ENCODE results near the gene KCNQ1. TPM values are rescaled to one million over a fixed set of nuclear protein-coding genes. Genes with fewer than 3 reads are reported as not detected.

The KCNQ1 gene
- total and polyA plus RNA-seq, 2 of the 13 experiments (the other 11 are each of a cell fraction or from before 2014, with no cell fraction given): 0.02 to 0.08 TPM

DNA sequence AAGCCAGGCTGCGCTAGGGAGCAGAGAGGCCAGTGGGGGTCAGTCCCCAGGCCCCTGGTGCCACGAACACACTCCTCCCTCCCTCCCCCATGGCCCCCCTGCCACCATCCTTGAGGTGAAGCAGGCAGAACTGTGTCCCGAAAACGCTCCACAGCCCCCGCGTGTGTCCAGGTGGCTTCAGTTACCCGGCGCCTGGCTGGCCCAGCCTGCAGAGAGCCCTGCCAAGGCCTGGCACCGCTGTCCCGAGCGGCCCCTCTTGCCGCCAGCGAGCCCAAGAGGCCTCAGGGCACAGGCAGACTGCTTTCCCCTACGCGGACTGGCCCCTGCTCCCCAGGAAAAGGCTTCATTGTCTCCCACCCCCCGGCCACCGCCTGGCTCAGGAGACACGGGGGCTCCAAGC lies 413.1 kb downstream of the KCNQ1 start:
- Histone ChIP-seq H2AFZ (ENCODE audit: low read length) (no peak overlapping the region), H3K4me2 (ENCODE audit: low read depth, low read length) (no peak overlapping the region), H3K27ac (ENCODE audit: extremely low read length, insufficient read depth, low read length) (no peak overlapping the region), H3K36me3 (replicated peaks in 1 of 2; ENCODE audit: control insufficient read depth in 1 of 2, insufficient read depth in 2 of 2, low read length in 2 of 2) (no peaks in the 10 kb centered on the region), H3K27me3 (ENCODE audit: control insufficient read depth in 1 of 2, insufficient read depth in 2 of 2, low read length in 2 of 2) (peaks cover 16 to 80% of the 10 kb centered on the region in 2 experiments; a peak in 4 of 5 replicates), H3K79me2 (ENCODE audit: insufficient read depth, low read length) (no peaks in the 10 kb centered on the region), H3K9me3 (ENCODE audit: low read length) (no peaks in the 10 kb centered on the region), H3K4me1 (ENCODE audit: insufficient read depth, low read length) (peaks cover 16% of the 10 kb centered on the region), H3K4me3 (replicated peaks in 1 of 3; ENCODE audit: insufficient read depth in 1 of 3, low read depth in 2 of 3, low read length in 3 of 3) (no peak overlapping the region), H4K20me1 (ENCODE audit: insufficient read depth, low read length) (0 out of 2 replicates have a peak, but pooled peaks cover 4% of the 10 kb centered on the region), H3K9ac (ENCODE audit: insufficient read depth, low read depth, low read length) (no peak overlapping the region)
- ATAC-seq (no peak), DNase-seq (ENCODE audit: low spot score) (no peak), FAIRE-seq (no peak)
- CTCF ChIA-PET (ENCODE audit: low intra/inter-chr PET ratio, low total read pairs): no interaction called here
- intact Hi-C loops (cut with micrococcal nuclease; ENCODE audit: unreplicated experiment) (no loop called here), in situ Hi-C loops (cut with HindIII; ENCODE audit: extremely low pct_ligation_motif_present, low pct_unique_long_range_greater_than_20kb) (no loop called here)
- WGBS (ENCODE audit: low lambda C conversion rate): 36% methylated on average over 3 of the region's 18 CpGs
- POLR2A ChIA-PET: no interaction called here
- no TSS peak for BruUV-seq (replicated peaks)
- TF ChIP-seq GZF1 (CRISPR knock-in tag; IDR thresholded peaks at IDR 0.05): no peak
- no peak for TF ChIP-seq ZNF446 (CRISPR knock-in tag; IDR thresholded peaks at IDR 0.05)
- no peak for TF ChIP-seq ZBTB20 (CRISPR knock-in tag; IDR thresholded peaks at IDR 0.05; ENCODE audit: borderline replicate concordance, low read depth)
- no peak for TF ChIP-seq ZNF780A (CRISPR knock-in tag; IDR thresholded peaks at IDR 0.05)
- TF ChIP-seq TFE3 (CRISPR knock-in tag; IDR thresholded peaks at IDR 0.05): no peak
- no peak for TF ChIP-seq RBM39 (IDR thresholded peaks at IDR 0.05; ENCODE audit: low read depth, low read length, poor library complexity, severe bottlenecking)
- TF ChIP-seq U2AF1 (optimal IDR thresholded peaks at IDR 0.05; ENCODE audit: low read depth, low read length): no peak
- TF ChIP-seq ZIK1 (CRISPR knock-in tag; IDR thresholded peaks at IDR 0.05; ENCODE audit: borderline replicate concordance, low read depth): no peak
- TF ChIP-seq PATZ1 (CRISPR knock-in tag; IDR thresholded peaks at IDR 0.05): no peak
- no peak for TF ChIP-seq TCF7 (IDR thresholded peaks at IDR 0.05; ENCODE audit: low read depth)
- TF ChIP-seq, protein P1, sequence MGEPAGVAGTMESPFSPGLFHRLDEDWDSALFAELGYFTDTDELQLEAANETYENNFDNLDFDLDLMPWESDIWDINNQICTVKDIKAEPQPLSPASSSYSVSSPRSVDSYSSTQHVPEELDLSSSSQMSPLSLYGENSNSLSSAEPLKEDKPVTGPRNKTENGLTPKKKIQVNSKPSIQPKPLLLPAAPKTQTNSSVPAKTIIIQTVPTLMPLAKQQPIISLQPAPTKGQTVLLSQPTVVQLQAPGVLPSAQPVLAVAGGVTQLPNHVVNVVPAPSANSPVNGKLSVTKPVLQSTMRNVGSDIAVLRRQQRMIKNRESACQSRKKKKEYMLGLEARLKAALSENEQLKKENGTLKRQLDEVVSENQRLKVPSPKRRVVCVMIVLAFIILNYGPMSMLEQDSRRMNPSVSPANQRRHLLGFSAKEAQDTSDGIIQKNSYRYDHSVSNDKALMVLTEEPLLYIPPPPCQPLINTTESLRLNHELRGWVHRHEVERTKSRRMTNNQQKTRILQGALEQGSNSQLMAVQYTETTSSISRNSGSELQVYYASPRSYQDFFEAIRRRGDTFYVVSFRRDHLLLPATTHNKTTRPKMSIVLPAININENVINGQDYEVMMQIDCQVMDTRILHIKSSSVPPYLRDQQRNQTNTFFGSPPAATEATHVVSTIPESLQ (CRISPR knock-in tag; conservative IDR thresholded peaks at IDR 0.05): no peak
- no peak for TF ChIP-seq HNRNPL (IDR thresholded peaks at IDR 0.05; ENCODE audit: low read depth, low read length)
- TF ChIP-seq, protein P2, sequence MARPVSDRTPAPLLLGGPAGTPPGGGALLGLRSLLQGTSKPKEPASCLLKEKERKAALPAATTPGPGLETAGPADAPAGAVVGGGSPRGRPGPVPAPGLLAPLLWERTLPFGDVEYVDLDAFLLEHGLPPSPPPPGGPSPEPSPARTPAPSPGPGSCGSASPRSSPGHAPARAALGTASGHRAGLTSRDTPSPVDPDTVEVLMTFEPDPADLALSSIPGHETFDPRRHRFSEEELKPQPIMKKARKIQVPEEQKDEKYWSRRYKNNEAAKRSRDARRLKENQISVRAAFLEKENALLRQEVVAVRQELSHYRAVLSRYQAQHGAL (CRISPR knock-in tag; IDR thresholded peaks at IDR 0.05; ENCODE audit: not compliant biosample characterization): no peak
- TF ChIP-seq BRCA1 (CRISPR knock-in tag; IDR thresholded peaks at IDR 0.05): no peak
- TF ChIP-seq ZNF280D (CRISPR knock-in tag; IDR thresholded peaks at IDR 0.05): no peak
- no peak for TF ChIP-seq TCF7L2 (IDR thresholded peaks at IDR 0.05; ENCODE audit: low read depth, low read length)

Measured in HepG2 (cell line).